ENCODE results near the gene TAPT1.
A peak's percentile ranks its signal among the peaks of the same experiment; 100 is the strongest.

Gene TAPT1

GRCh38 chr4:16136311-16136710 lies 90.0 kb downstream of the TAPT1 start:
- no peak for DNase-seq (ENCODE audit: low read depth in 3 of 3)

GRCh38 chr4:16133406-16133805 lies 92.9 kb downstream of the TAPT1 start:
- DNase-seq (ENCODE audit: low read depth in 3 of 3): no peak

- no peak for DNase-seq (ENCODE audit: low read depth in 3 of 3)
These were observed 95.0 kb downstream of the TAPT1 start for GRCh38 chr4:16131293-16131692.

- DNase-seq (ENCODE audit: low read depth in 3 of 3): no peak
These were observed 96.9 kb downstream of the TAPT1 start for GRCh38 chr4:16129336-16129735.

GRCh38 chr4:16126714-16127113 lies 99.6 kb downstream of the TAPT1 start:
- DNase-seq (ENCODE audit: low read depth in 3 of 3): no peak

- no peak for DNase-seq (ENCODE audit: low read depth in 3 of 3)
These were observed 100.5 kb downstream of the TAPT1 start for GRCh38 chr4:16125571-16126445.

- no peak for DNase-seq (ENCODE audit: low read depth in 3 of 3)
These were observed 102.0 kb downstream of the TAPT1 start for GRCh38 chr4:16124232-16124631.

- DNase-seq (ENCODE audit: low read depth in 3 of 3): no peak
These were observed 102.8 kb downstream of the TAPT1 start for GRCh38 chr4:16123356-16124084.

GRCh38 chr4:16122784-16123183 lies 103.5 kb downstream of the TAPT1 start:
- DNase-seq (ENCODE audit: low read depth in 3 of 3): peak in 1 of 3 donors; percentile 33

GRCh38 chr4:16122308-16122711 lies 104.0 kb downstream of the TAPT1 start:
- no peak for DNase-seq (ENCODE audit: low read depth in 3 of 3)

GRCh38 chr4:16120720-16121119 lies 105.6 kb downstream of the TAPT1 start:
- DNase-seq (ENCODE audit: low read depth in 3 of 3): no peak

- DNase-seq (ENCODE audit: low read depth in 3 of 3): no peak
These were observed 106.3 kb downstream of the TAPT1 start for GRCh38 chr4:16119981-16120380.

- no peak for DNase-seq (ENCODE audit: low read depth in 3 of 3)
These were observed 108.2 kb downstream of the TAPT1 start for GRCh38 chr4:16118090-16118489.

GRCh38 chr4:16117164-16117563 lies 109.1 kb downstream of the TAPT1 start:
- DNase-seq (ENCODE audit: low read depth in 3 of 3): no peak

GRCh38 chr4:16116493-16116990 lies 109.7 kb downstream of the TAPT1 start:
- no peak for DNase-seq (ENCODE audit: low read depth in 3 of 3)

GRCh38 chr4:16116019-16116418 lies 110.3 kb downstream of the TAPT1 start:
- no peak for DNase-seq (ENCODE audit: low read depth in 3 of 3)

- no peak for DNase-seq (ENCODE audit: low read depth in 3 of 3)
These were observed 111.7 kb downstream of the TAPT1 start for GRCh38 chr4:16114546-16114945.

- DNase-seq (ENCODE audit: low read depth in 3 of 3): no peak
These were observed 112.5 kb downstream of the TAPT1 start for GRCh38 chr4:16113741-16114140.

- no peak for DNase-seq (ENCODE audit: low read depth in 3 of 3)
These were observed 114.7 kb downstream of the TAPT1 start for GRCh38 chr4:16111533-16111932.

- no peak for DNase-seq (ENCODE audit: low read depth in 3 of 3)
These were observed 115.5 kb downstream of the TAPT1 start for GRCh38 chr4:16110661-16111290.
